OCI-LY1 (cell line): ENCODE data around the gene HRAS.

Experiments used
- EZH2 ChIP-seq: fragments of 200-600 bp; sonication (generic), shearing (Covaris generic); IDR thresholded peaks from 2 replicates; pipeline ENCODE4 v1.8.0; 2017; ENCODE audit warnings: borderline replicate concordance, mixed run types, mild to moderate bottlenecking, antibody characterized with exemption, low read length, moderate library complexity, mixed read lengths
- TF ChIP-seq, protein P1 (sequence below): fragments of 200-600 bp; sonication (generic), shearing (Covaris generic); IDR thresholded peaks from 2 replicates; pipeline ENCODE4 v1.5.1; 2017; ENCODE audit warnings: mild to moderate bottlenecking, antibody characterized with exemption, low read length, moderate library complexity, mixed read lengths

DNA sequence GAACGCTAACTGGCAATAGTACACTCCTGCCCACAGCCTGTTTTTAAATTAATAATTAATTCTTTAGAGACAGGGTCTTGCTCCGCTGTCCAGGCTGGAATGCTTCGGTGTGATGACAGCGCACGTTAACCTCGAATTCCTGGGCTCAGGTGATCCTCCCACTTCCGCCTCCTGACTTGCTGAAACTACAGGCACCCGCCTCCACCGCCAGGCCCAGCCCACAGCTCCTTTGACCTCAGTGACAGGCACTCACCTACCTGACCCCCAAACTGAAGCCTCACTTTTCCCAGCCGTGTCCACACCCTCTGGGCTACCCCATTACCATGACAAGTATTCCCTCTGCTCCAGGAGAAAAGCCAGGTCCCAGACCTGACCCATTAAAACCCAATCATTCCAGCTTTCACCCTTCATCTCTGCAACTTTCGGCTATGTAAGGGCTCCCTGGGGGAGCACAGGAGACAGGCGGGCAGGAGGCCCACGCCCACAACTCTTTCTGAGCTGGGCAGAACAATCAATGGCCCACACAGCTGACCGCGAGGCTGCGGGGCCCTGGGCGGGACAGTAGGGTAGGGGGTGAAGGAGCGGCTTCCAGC is 24.4 kb upstream of the HRAS start:
- TF ChIP-seq, protein P1, sequence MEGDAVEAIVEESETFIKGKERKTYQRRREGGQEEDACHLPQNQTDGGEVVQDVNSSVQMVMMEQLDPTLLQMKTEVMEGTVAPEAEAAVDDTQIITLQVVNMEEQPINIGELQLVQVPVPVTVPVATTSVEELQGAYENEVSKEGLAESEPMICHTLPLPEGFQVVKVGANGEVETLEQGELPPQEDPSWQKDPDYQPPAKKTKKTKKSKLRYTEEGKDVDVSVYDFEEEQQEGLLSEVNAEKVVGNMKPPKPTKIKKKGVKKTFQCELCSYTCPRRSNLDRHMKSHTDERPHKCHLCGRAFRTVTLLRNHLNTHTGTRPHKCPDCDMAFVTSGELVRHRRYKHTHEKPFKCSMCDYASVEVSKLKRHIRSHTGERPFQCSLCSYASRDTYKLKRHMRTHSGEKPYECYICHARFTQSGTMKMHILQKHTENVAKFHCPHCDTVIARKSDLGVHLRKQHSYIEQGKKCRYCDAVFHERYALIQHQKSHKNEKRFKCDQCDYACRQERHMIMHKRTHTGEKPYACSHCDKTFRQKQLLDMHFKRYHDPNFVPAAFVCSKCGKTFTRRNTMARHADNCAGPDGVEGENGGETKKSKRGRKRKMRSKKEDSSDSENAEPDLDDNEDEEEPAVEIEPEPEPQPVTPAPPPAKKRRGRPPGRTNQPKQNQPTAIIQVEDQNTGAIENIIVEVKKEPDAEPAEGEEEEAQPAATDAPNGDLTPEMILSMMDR = no peak
- TF ChIP-seq EZH2 = no peak
